ENCODE data around the gene PALS2.

The PALS2 gene

GRCh38 chr7:24604630-24605029 lies 31.4 kb downstream of the PALS2 start:
- H3K36me3 ChIP-seq (ENCODE audit: insufficient read depth, low read length): no peaks in the 10 kb centered on the region

DNA sequence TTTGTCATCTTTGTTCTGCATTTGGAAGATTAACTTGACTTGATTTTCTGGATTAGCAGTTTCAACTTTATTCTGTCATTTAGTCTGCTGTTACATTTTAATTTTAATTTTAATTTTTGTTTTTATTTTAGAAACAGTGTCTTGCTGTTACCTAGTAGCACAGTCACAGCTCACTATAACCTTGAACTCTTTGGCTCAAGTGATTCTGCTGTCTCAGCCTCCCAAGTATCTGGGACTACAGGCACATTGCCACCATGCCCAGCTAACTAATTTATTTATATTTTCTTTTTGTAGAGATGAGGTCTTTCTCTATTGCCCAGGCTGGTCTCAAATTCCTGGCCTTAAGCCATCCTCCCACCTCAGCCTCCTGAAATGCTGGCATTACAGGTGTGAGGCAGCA lies 35.3 kb downstream of the PALS2 start:
- Histone ChIP-seq H3K36me3 (ENCODE audit: insufficient read depth, low read length) (no peaks in the 10 kb centered on the region), H3K4me1 (ENCODE audit: insufficient read depth, low read length) (peaks cover 22% of the 10 kb centered on the region), H3K9ac (ENCODE audit: low read depth, low read length) (no peak overlapping the region), H3K9me3 (ENCODE audit: control insufficient read depth, insufficient read depth, low read length) (no peaks in the 10 kb centered on the region)

More at GRCh38 chr7:24604630-24605029, 31.4 kb downstream of the PALS2 start:
- Histone ChIP-seq H3K9ac (ENCODE audit: low read depth, low read length) (no peak overlapping the region), H3K9me3 (ENCODE audit: control insufficient read depth, insufficient read depth, low read length) (0 out of 2 replicates have a peak, but pooled peaks cover 3% of the 10 kb centered on the region), H3K4me1 (ENCODE audit: insufficient read depth, low read length) (peaks cover 14% of the 10 kb centered on the region)

DNA sequence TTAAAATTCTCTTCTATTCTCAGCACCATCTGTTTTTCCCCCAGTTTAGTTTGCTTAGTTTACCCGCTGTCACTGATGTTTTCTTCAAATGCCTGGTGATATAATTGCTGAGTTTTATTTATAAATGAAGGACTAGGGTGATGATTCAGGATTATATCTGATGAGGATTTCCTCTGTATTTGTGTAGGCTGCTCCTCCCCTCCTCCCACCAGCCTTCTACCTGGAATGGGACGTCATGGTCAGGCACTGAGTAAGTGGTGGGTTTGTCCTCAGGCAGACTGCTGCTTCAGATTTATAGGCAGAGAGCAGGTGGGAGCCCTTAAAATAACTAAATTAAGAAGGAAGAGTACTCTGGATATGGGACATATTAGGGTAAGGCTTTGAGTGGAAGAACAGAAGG lies 35.8 kb downstream of the PALS2 start:
- Histone ChIP-seq H3K9me3 (ENCODE audit: control insufficient read depth, insufficient read depth, low read length) (no peaks in the 10 kb centered on the region), H3K9ac (ENCODE audit: low read depth, low read length) (no peak overlapping the region), H3K36me3 (ENCODE audit: insufficient read depth, low read length) (no peaks in the 10 kb centered on the region), H3K4me1 (ENCODE audit: insufficient read depth, low read length) (peaks cover 22% of the 10 kb centered on the region)

DNA sequence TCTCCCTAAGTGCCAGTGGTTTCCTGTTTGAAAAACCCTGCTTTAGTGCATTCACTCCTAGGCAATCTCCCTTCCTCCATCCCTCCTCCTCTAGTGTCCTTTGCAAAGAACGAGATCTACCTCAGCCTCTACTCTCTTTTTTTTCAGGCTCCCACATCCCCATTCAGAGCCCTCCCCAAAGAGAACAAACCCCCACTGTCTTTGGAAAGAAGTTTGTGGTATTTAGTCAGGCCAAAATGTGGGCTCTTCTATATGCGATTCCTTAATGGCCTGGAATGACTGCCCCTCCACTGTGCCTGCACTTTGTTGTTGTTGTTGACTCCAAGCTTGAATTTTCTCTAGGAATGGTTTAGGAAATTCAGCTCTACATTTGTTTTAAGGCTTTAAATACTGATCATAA lies 36.3 kb downstream of the PALS2 start:
- no peaks in the 10 kb centered on the region for H3K9me3 ChIP-seq (ENCODE audit: control insufficient read depth, insufficient read depth, low read length)
- H3K9ac ChIP-seq (ENCODE audit: low read depth, low read length): no peak overlapping the region
- H3K36me3 ChIP-seq (ENCODE audit: insufficient read depth, low read length): no peaks in the 10 kb centered on the region
- peaks cover 17% of the 10 kb centered on the region for H3K4me1 ChIP-seq (ENCODE audit: insufficient read depth, low read length)

- Histone ChIP-seq H3K9me3 (ENCODE audit: control insufficient read depth, insufficient read depth, low read length) (no peaks in the 10 kb centered on the region), H3K4me1 (ENCODE audit: insufficient read depth, low read length) (peaks cover 13% of the 10 kb centered on the region), H3K36me3 (ENCODE audit: insufficient read depth, low read length) (no peaks in the 10 kb centered on the region), H3K9ac (ENCODE audit: low read depth, low read length) (no peak overlapping the region)
Observed at GRCh38 chr7:24611130-24611529, 37.9 kb downstream of the PALS2 start.

- no peaks in the 10 kb centered on the region for H3K36me3 ChIP-seq (ENCODE audit: insufficient read depth, low read length)
- H3K4me1 ChIP-seq (ENCODE audit: insufficient read depth, low read length): no peaks in the 10 kb centered on the region; the same call in 1 of the 2 replicates
- no peak overlapping the region for H3K9ac ChIP-seq (ENCODE audit: low read depth, low read length)
- no peaks in the 10 kb centered on the region for H3K9me3 ChIP-seq (ENCODE audit: control insufficient read depth, insufficient read depth, low read length)
Observed at GRCh38 chr7:24617957-24618616, 44.8 kb downstream of the PALS2 start.

GRCh38 chr7:24619978-24620377 lies 46.7 kb downstream of the PALS2 start:
- Histone ChIP-seq H3K4me1 (ENCODE audit: insufficient read depth, low read length) (no peaks in the 10 kb centered on the region; the same call in 1 of the 2 replicates), H3K9me3 (ENCODE audit: control insufficient read depth, insufficient read depth, low read length) (no peaks in the 10 kb centered on the region), H3K9ac (ENCODE audit: low read depth, low read length) (no peak overlapping the region), H3K36me3 (ENCODE audit: insufficient read depth, low read length) (no peaks in the 10 kb centered on the region)

DNA sequence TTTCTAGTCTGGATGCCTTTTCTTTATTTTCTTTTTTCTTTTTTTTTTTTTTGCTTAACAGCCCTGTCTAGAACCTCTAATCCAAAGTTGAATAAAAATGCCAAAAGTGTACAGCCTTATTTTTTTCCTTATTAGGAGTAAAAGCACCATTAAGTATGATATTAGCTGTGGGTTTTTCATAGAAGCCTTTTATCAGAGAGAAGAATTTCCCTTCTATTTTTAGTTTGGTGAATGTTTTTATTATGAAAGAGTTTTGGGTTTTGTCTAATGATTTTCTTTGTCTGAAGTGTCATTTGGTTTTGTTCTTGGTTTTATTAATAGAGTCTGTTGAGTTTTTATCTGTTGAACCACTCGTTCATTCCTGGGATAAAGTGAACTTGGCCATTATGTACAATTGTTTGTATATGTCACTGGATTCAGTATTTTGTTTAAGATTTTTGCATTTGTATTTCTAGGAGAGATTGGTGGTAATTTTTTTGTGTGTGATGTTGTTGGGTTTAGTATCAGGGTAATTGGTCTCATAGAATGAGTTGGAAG lies 49.5 kb downstream of the PALS2 start:
- Histone ChIP-seq H3K4me1 (ENCODE audit: insufficient read depth, low read length) (no peaks in the 10 kb centered on the region; the same call in 1 of the 2 replicates), H3K9me3 (ENCODE audit: control insufficient read depth, insufficient read depth, low read length) (no peaks in the 10 kb centered on the region), H3K9ac (ENCODE audit: low read depth, low read length) (no peak overlapping the region), H3K36me3 (ENCODE audit: insufficient read depth, low read length) (no peaks in the 10 kb centered on the region)

All from ES-I3 (cell line).